Endothelial cell of umbilical vein (primary cell): Measurements from ENCODE around the gene ALDH5A1. TPM values are rescaled to one million over a fixed set of nuclear protein-coding genes. Genes with fewer than 3 reads are reported as not detected.

Source experiments
- BruUV-seq: library from RNA; stranded (reverse); fragments of 400-500 nt; replicated peaks from 2 replicates; lab custom pipeline; 2021; lab: Mats Ljungman, UMichigan
- CTCF ChIA-PET: fragments of 300-600, 350-600 bp; sonication (Branson Sonifier 250); formaldehyde crosslinking; loops from one replicate; lab custom pipeline; 2021; ENCODE audit warnings: antibody characterized with exemption, inconsistent platforms; lab: Charles Lee
- POLR2A ChIA-PET: fragments of 300-600, 350-600 bp; sonication (Branson Sonifier 250); formaldehyde crosslinking; loops from one replicate; lab custom pipeline; 2021; ENCODE audit warnings: antibody characterized with exemption, inconsistent platforms; lab: Charles Lee
- DNase-seq: peaks from one replicate; pipeline ENCODE4 v3.0.0-alpha.2; 2011; ENCODE audit warnings: low read depth, low spot score
- FAIRE-seq: peaks from 2 replicates; lab custom pipeline; 2011; peaks lifted over from hg19 to GRCh38; lab: Jason Lieb, UNC
- H2AFZ ChIP-seq: 2 replicates; pipeline ENCODE4 v1.6.0; 2012; ENCODE audit warnings: low read depth, low read length, control low read depth, inconsistent platforms
- H3K27ac ChIP-seq: 2 replicates; pipeline ENCODE4 v1.5.1; 2011; ENCODE audit warnings: low read depth, mild to moderate bottlenecking, control low read depth, low read length, moderate library complexity; ENCODE audit not compliant: insufficient read depth
- H3K27me3 ChIP-seq, 2 experiments: 2 replicates each; pipeline versions ENCODE4 v1.6.0 to v1.6.1; 2011; ENCODE audit warnings: low read length in 2 of 2, mixed read lengths in 1 of 2; ENCODE audit not compliant: control insufficient read depth in 2 of 2, insufficient read depth in 2 of 2
- H3K36me3 ChIP-seq, 2 experiments: 2 replicates in 1 of 2; 3 replicates in 1 of 2; pipeline ENCODE4 v1.5.1; 2011; ENCODE audit warnings: low read length in 2 of 2, mild to moderate bottlenecking in 1 of 2, moderate library complexity in 1 of 2; ENCODE audit not compliant: control insufficient read depth in 2 of 2, insufficient read depth in 2 of 2; ENCODE audit errors: extremely low read depth in 1 of 2
- H3K4me1 ChIP-seq: 3 replicates; pipeline ENCODE4 v1.5.1; 2011; ENCODE audit warnings: mild to moderate bottlenecking, low read length; ENCODE audit not compliant: control insufficient read depth, insufficient read depth; ENCODE audit errors: extremely low read depth
- H3K4me2 ChIP-seq: 2 replicates; pipeline ENCODE4 v1.6.1; 2011; ENCODE audit warnings: low read length, control low read depth, mixed read lengths; ENCODE audit not compliant: insufficient read depth
- H3K4me3 ChIP-seq, 3 experiments: fragments of 200-600 bp in 1 of 3; sonication (generic), shearing (Covaris generic) in 1 of 3; replicated peaks in 1 of 3; 2 replicates each; pipeline ENCODE4 v1.5.1; 2011 to 2016; ENCODE audit warnings: control low read depth in 3 of 3, low read length in 3 of 3, mild to moderate bottlenecking in 2 of 3, inconsistent platforms in 1 of 3, low read depth in 1 of 3, moderate library complexity in 1 of 3; ENCODE audit not compliant: insufficient read depth in 1 of 3
- H3K79me2 ChIP-seq: 2 replicates; pipeline ENCODE4 v1.6.0; 2012; ENCODE audit warnings: low read length, inconsistent platforms; ENCODE audit not compliant: control insufficient read depth, insufficient read depth
- H3K9ac ChIP-seq: replicated peaks from 2 replicates; pipeline ENCODE3; 2011; ENCODE audit warnings: low read length, control low read depth; ENCODE audit not compliant: insufficient read depth; ENCODE audit errors: extremely low read depth
- H3K9me1 ChIP-seq: replicated peaks from 3 replicates; pipeline ENCODE4 v1.6.0; 2011; ENCODE audit warnings: mild to moderate bottlenecking, low read length; ENCODE audit not compliant: control insufficient read depth, insufficient read depth; ENCODE audit errors: extremely low read depth
- H3K9me3 ChIP-seq: replicated peaks from 2 replicates; pipeline ENCODE4 v1.5.1; 2012; ENCODE audit warnings: low read length, inconsistent platforms; ENCODE audit not compliant: control insufficient read depth, insufficient read depth
- H4K20me1 ChIP-seq: replicated peaks from 2 replicates; pipeline ENCODE3; 2011; ENCODE audit warnings: mild to moderate bottlenecking, low read length; ENCODE audit not compliant: control insufficient read depth, insufficient read depth; ENCODE audit errors: extremely low read depth
- CTCF ChIP-seq, 2 donors: IDR thresholded peaks; 1 replicate in 1 of 2; 2 replicates in 1 of 2; pipeline ENCODE4 v1.5.1; 2011; ENCODE audit warnings: low read length in 2 of 2, mild to moderate bottlenecking in 2 of 2, moderate library complexity in 2 of 2, control low read depth in 1 of 2, inconsistent platforms in 1 of 2, low read depth in 1 of 2; ENCODE audit not compliant: insufficient read depth in 1 of 2; ENCODE audit errors: extremely low read depth in 1 of 2
- EZH2 ChIP-seq: IDR thresholded peaks from 2 replicates; pipeline ENCODE4 v1.6.1; 2012; ENCODE audit warnings: borderline replicate concordance, low read depth, mild to moderate bottlenecking, moderate library complexity, low read length, inconsistent platforms; ENCODE audit not compliant: severe bottlenecking
- FOS ChIP-seq: IDR thresholded peaks from 2 replicates; pipeline ENCODE4 v1.6.1; 2011; ENCODE audit warnings: mild to moderate bottlenecking, low read length, moderate library complexity, borderline replicate concordance; ENCODE audit not compliant: insufficient read depth
- GATA2 ChIP-seq: IDR thresholded peaks from 2 replicates; pipeline ENCODE4 v1.7.0; 2011; ENCODE audit warnings: low read depth, mild to moderate bottlenecking, moderate library complexity, mixed read lengths, low read length; ENCODE audit not compliant: insufficient read length, insufficient read depth
- JUN ChIP-seq: IDR thresholded peaks from 2 replicates; pipeline ENCODE4 v1.6.1; 2011; ENCODE audit warnings: borderline replicate concordance, low read depth; ENCODE audit not compliant: insufficient read length, insufficient read depth
- MYC ChIP-seq: IDR thresholded peaks from one replicate; pipeline ENCODE4 v1.6.1; 2011; ENCODE audit warnings: mild to moderate bottlenecking, low read depth, low read length
- POLR2A ChIP-seq: IDR thresholded peaks from 2 replicates; pipeline ENCODE4 v1.6.1; 2012; ENCODE audit warnings: low read depth, mild to moderate bottlenecking, control low read depth, low read length
- POLR2AphosphoS5 ChIP-seq: IDR thresholded peaks from 2 replicates; pipeline ENCODE4 v1.6.1; 2012; ENCODE audit warnings: low read depth, mild to moderate bottlenecking, control low read depth, low read length, moderate library complexity; ENCODE audit not compliant: insufficient read depth
- dilution Hi-C: fragments of 300-500 bp; cut with MboI; formaldehyde crosslinking; loops from one replicate; pipeline ENCODE4 v1.15.0; 2019; ENCODE audit warnings: low sequenced_read_pairs; ENCODE audit not compliant: extremely low pct_ligation_motif_present
- intact Hi-C: fragments of 100-400 bp; cut with micrococcal nuclease; formaldehyde crosslinking; loops from one replicate; pipeline ENCODE4 v1.10.0; 2022
- polyA plus RNA-seq, 4 experiments: library from polyadenylated mRNA; depleted of rRNA in 3 of 4; stranded (reverse) in 3 of 4; unstranded in 1 of 4; fragments of >200 nt; gene quantifications; 2 replicates each; pipeline versions ENCODE4 v1.2.1 to v1.2.3, GENCODE V29; 2011 to 2012; ENCODE audit warnings: missing spikeins in 1 of 4
- total RNA-seq: library from RNA; stranded (reverse); gene quantifications from 2 replicates; pipeline ENCODE4 v1.2.3, GENCODE V29; 2021
- TF ChIP-seq, protein P1 (sequence below): IDR thresholded peaks from 2 replicates; pipeline ENCODE4 v1.6.1; 2011; ENCODE audit not compliant: insufficient read depth, insufficient read length

The ALDH5A1 gene
- total and polyA plus RNA-seq, 2 donors (not counting 3 experiments of a cell fraction or from before 2014, with no cell fraction given): 0.51 to 1.1 TPM

- intact Hi-C loops: no loop called here
- POLR2A ChIA-PET: no interaction called here
- Histone ChIP-seq H3K4me2 (no peak overlapping the region), H3K27me3 (no peaks in the 10 kb centered on the region), H3K9me3 (no peaks in the 10 kb centered on the region), H3K9ac (no peak overlapping the region), H2AFZ (no peak overlapping the region), H3K27ac (no peak overlapping the region), H4K20me1 (no peaks in the 10 kb centered on the region), H3K4me1 (no peaks in the 10 kb centered on the region), H3K4me3 (no peak overlapping the region), H3K9me1 (no peaks in the 10 kb centered on the region), H3K36me3 (no peaks in the 10 kb centered on the region), H3K79me2 (no peaks in the 10 kb centered on the region)
- dilution Hi-C loops: no loop called here
- CTCF ChIA-PET: no interaction called here
- DNase-seq: no peak
- TF ChIP-seq JUN: no peak
- no peak for TF ChIP-seq POLR2AphosphoS5
- no peak for TF ChIP-seq GATA2
- TF ChIP-seq, protein P1, sequence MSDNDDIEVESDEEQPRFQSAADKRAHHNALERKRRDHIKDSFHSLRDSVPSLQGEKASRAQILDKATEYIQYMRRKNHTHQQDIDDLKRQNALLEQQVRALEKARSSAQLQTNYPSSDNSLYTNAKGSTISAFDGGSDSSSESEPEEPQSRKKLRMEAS: no peak
- no peak for TF ChIP-seq FOS
- no peak for TF ChIP-seq EZH2
- no peak for TF ChIP-seq POLR2A
- no peak for TF ChIP-seq MYC
- TF ChIP-seq CTCF (IDR thresholded peaks at IDR 0.05; ENCODE audit: extremely low read depth in 1 of 2, insufficient read depth in 1 of 2, low read depth in 1 of 2, low read length in 2 of 2): no peak
- BruUV-seq: no TSS peak
- no peak for FAIRE-seq
Measured at GRCh38 chr6:24549158-24549557, 54.4 kb downstream of the ALDH5A1 start.
